Astrocyte (in vitro differentiated cells and primary cell): Measurements from ENCODE around the gene OPN1SW.

Source experiments
- EZH2 ChIP-seq: IDR thresholded peaks from 2 replicates; pipeline ENCODE4 v1.6.1; 2012; ENCODE audit warnings: mild to moderate bottlenecking, low read length, inconsistent platforms; ENCODE audit not compliant: insufficient read depth
- TF ChIP-seq, protein P1 (sequence below): IDR thresholded peaks from 2 replicates; pipeline ENCODE4 v1.5.1; 2011; ENCODE audit warnings: low read depth, mild to moderate bottlenecking, inconsistent platforms, low read length, moderate library complexity; ENCODE audit not compliant: insufficient read depth

DNA sequence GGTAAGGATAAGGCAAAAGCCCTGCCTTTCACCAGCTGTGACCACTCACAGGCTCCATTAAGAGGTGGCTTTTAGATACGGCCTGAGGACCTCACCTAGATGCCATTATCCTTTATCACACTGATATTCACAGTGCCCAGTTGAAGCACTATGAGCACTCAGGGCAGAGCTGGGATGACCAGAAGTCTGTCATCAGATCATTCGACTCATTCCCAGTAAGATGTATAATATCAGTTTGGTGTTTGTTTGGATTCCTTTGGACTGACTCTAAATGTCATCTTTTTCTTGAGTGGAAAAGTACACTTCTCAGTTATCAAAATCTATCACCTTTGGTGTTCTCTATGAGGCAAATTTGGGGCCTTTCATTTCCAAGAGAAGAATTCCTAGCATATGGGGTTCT lies 34.9 kb upstream of the OPN1SW start:
- TF ChIP-seq, protein P1, sequence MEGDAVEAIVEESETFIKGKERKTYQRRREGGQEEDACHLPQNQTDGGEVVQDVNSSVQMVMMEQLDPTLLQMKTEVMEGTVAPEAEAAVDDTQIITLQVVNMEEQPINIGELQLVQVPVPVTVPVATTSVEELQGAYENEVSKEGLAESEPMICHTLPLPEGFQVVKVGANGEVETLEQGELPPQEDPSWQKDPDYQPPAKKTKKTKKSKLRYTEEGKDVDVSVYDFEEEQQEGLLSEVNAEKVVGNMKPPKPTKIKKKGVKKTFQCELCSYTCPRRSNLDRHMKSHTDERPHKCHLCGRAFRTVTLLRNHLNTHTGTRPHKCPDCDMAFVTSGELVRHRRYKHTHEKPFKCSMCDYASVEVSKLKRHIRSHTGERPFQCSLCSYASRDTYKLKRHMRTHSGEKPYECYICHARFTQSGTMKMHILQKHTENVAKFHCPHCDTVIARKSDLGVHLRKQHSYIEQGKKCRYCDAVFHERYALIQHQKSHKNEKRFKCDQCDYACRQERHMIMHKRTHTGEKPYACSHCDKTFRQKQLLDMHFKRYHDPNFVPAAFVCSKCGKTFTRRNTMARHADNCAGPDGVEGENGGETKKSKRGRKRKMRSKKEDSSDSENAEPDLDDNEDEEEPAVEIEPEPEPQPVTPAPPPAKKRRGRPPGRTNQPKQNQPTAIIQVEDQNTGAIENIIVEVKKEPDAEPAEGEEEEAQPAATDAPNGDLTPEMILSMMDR = no peak
- TF ChIP-seq EZH2 = no peak
